GM19193 (cell line): ENCODE measurements around the gene YPEL3.

Experiments
- POLR2A ChIP-seq: IDR thresholded peaks from 4 replicates; pipeline ENCODE4 v1.6.1; 2011; ENCODE audit not compliant: insufficient read depth, insufficient read length; ENCODE audit errors: extremely low read depth

YPEL3 gene

DNA sequence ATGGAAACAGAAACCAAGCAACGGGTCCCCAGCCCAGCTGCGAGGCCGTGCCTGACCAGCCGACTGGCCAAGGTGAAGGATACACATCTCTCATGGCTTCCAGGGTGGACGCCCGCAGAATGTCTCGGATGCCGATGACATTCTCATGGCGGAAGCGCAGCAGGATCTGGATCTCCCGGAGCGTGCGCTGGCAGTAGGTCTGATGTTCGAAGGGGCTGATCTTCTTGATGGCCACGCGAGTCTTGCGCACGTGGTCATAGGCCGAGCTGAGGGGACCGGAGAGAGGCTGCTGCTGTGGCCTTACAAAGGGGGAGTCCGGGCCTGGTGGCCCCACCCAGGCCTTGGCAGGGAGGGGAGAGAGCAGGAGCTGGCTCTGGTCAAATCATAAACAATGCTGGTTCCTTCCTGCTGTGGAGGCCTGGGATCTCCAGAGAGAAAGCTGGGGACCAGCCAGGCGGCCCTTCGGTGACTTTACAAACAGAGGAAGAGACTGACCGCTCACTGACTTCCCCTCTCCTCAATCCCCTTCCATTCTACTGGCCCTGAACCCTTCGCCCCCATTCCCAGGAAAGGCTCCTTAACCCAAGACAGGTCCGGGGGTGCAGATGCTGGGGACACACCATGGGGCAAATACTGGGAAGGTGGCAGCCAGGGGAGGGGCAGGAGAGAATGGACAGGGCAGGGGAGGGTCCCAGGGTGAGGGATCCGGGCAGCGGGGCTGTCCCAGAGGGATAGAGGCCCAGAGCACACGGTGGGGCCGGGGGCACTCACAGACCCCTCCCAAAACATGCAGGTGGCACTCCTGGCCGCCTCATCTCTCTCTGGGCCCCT is 25.9 kb upstream of the YPEL3 start:
- TF ChIP-seq POLR2A: no peak

- no peak for TF ChIP-seq POLR2A
Observed at GRCh38 chr16:30120340-30121105, 24.5 kb upstream of the YPEL3 start.

DNA sequence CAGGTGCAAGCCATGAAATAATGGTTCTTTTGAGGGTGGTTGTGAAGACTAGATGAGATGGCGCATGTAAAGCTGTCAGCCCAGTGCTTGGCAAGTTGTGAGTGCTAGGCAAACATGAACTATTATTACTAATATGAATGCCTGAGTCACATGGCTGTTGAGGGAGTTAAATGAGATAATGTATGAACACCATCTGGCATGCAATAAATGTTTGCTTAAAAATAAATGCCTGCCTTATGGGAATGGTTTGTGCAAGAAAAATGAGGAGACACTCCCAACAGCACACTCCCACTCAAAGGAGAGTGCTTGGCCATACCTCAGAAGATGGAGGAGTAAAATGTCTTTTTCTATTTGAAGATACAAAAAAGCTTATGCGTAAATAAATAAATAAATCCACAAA is 23.4 kb upstream of the YPEL3 start:
- no peak for TF ChIP-seq POLR2A

DNA sequence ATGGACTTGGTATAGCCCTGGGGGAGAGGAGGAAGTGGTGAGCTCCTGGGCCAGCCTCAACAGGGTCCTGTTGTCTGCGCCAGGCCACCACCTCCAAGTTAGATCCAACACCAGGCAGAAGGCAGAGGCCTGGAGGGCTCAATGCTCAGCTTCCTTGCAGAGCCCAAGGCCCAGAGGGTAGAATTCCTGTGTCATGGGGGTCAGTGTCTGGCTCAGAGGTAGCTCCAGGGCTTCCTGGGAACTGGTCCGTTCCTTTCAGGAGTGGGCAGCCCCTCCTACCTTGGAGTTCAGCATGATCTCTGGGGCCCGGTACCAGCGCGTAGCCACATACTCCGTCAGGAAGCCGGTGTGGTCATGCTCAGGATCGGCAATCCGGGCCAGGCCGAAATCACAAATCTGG is 21.8 kb upstream of the YPEL3 start:
- TF ChIP-seq POLR2A: no peak

GRCh38 chr16:30116291-30117207 is 20.5 kb upstream of the YPEL3 start:
- no peak for TF ChIP-seq POLR2A

DNA sequence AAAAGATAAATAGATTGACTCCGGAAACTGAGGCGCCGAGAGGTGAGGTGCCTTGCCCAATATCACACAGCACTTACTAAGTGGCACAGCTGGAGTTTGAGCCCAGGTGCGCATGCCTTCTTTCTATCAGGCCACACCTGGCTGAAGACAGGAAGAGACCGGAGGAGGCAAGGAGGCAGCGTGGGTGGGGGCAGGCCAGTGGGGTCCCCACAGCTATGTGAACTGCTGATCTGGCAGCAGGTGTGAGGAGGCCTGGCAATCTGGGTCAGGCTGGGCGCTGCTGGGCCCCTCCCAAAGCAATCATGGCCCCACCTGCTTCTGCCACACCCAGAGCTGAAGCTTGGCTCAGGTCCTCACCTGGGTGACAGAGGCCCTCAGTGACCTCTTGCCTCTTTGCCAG is 19.2 kb upstream of the YPEL3 start:
- TF ChIP-seq POLR2A: no peak

GRCh38 chr16:30114411-30114810 is 18.4 kb upstream of the YPEL3 start:
- no peak for TF ChIP-seq POLR2A

- no peak for TF ChIP-seq POLR2A
Observed at GRCh38 chr16:30113711-30114333, 17.8 kb upstream of the YPEL3 start.

GRCh38 chr16:30113031-30113710 is 17.2 kb upstream of the YPEL3 start, which contains the start of gene GDPD3:
Gene GDPD3, minus strand, starts transcription at chr16:30113537. Its CDS starts 59 bp downstream, at chr16:30113478.
- no peak for TF ChIP-seq POLR2A

GRCh38 chr16:30112197-30113030 is 16.4 kb upstream of the YPEL3 start:
- no peak for TF ChIP-seq POLR2A

DNA sequence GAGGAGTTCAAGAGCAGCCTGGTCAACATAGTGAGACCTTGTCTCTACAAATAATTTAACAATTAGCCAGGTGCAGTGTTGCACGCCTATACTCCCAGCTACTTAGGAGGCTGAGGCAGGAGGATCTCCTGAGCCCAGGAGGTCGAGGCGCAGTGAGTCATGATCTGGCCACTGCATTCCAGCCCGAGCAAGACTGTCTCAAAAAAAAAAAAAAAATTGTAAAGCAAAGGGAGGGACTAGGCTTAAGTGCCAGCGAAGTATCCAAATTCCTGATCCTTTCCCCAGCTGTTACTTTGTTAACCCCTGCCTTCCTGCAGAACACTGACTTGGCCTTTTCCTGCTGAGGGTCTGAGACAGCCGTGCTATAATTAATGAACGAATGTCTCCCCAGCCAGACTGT is 14.6 kb upstream of the YPEL3 start:
- TF ChIP-seq POLR2A: no peak

DNA sequence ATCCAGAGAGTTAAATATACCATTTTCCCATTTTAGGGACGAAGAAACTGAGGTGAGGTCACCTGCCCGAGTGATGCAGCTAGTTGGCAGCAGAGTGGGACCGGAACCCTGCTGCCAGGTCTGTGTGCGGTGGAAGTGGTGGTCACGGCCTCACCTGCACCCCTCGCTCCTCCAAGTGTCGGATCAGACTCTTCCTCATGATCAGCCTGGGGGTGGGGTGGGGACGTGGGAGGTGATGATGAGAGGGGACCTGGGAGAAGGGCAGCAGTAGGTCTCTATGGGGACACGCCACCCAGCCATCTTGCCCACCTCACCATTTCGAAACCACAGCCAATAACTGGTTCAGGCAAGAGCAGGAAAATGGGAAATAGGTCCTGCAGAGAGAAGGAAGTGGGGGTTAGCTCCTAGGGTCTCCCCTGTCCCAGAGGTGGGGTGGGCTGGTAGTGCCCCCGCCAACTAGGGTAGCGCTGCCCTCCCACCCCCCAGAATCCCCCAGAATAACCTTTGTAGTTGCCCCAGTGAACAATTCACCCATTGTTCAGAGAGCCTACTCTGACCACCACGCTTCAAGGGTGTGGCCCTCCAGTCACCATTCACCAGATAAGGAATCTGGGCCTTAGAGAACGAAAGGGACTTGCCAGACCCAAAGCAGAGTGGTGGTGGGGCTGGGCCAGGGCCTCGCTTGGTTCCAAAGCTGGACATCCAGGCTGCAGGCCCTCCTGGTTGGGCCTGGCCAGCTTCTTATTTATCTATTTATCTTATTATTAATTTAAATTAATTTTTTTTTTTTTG is 12.2 kb upstream of the YPEL3 start:
- TF ChIP-seq POLR2A: no peak

DNA sequence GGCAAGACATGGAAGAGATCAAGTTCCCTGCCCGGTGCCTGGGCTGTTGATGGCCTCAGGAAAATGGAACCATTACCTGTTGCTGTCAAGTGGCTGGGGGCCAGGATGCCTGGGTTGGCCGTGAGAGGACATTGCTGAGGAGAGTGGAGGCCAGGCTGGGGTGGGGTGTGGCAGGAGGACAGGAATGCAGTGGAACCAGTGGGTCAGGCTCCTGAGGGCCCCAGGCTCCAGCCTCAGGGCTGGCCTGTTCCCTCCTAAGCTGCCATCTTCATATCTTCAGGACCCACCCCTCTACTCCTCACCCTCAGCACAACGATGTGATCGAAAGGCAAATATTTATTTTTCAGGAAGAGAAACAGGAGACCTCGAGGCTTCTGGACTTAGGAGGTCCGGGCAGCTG is 8.5 kb upstream of the YPEL3 start:
- TF ChIP-seq POLR2A: no peak

DNA sequence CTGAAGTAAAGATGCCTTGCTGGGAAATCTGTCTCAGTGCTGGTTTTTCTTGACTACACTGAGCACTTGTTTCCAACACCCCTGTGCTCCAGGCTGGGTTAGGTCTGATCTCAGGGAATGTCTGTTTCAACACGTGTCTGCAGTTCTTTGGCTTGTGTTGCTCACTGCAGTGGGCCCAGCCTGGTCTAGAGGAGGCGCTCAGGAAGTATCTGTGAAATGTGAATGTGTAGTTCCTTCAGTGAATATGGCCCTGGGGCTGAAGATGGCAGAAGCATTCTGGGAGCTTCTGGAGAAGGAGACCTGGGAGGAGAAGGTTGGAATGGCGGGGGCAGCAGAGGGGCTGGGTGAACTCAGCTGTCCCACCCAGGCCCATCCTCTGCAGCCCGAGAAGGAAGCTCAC is 8.1 kb upstream of the YPEL3 start:
- TF ChIP-seq POLR2A: no peak
